HepG2 (cell line): ENCODE data around the gene PEMT. TPM values are rescaled to one million over a fixed set of nuclear protein-coding genes. Genes with fewer than 3 reads are reported as not detected.

ENCODE experiments used
- ATAC-seq: fragments of 200-7000 bp; cut with Tn5 transposase; 3 replicates; pipeline ENCODE4 v1.9.1; 2020; ENCODE audit warnings: mild to moderate bottlenecking, moderate library complexity
- BruUV-seq: library from RNA; stranded (reverse); fragments of 400-500 nt; replicated peaks from 2 replicates; lab custom pipeline; 2021; lab: Mats Ljungman, UMichigan
- CTCF ChIA-PET: fragments of 300-600 bp; formaldehyde crosslinking; extraction: SDS; loops from one replicate; lab custom pipeline; 2021; ENCODE audit warnings: low total read pairs, inconsistent platforms, low intra/inter-chr PET ratio; lab: Yijun Ruan, JAX
- POLR2A ChIA-PET: fragments of 350-600 bp; sonication (Branson Sonifier 250); formaldehyde crosslinking; loops from one replicate; lab custom pipeline; 2020; ENCODE audit warnings: antibody characterized with exemption, inconsistent platforms; lab: Yijun Ruan, JAX
- DNase-seq: peaks from one replicate; pipeline ENCODE4 v3.0.0-alpha.2; 2015; ENCODE audit warnings: low spot score
- FAIRE-seq: peaks from 3 replicates; lab custom pipeline; 2011; peaks lifted over from hg19 to GRCh38; lab: Jason Lieb, UNC
- H2AFZ ChIP-seq: one replicate; pipeline ENCODE4 v1.6.1; 2011; ENCODE audit warnings: low read length, inconsistent platforms
- H3K27ac ChIP-seq: fragments of 300-600 bp; 3 replicates; pipeline ENCODE4 v1.8.0; 2011; ENCODE audit warnings: mixed run types, mild to moderate bottlenecking, mixed read lengths, low read length, inconsistent platforms; ENCODE audit not compliant: insufficient read depth; ENCODE audit errors: extremely low read length
- H3K27me3 ChIP-seq, 2 experiments: fragments of 200-600 bp in 1 of 2; 2 replicates in 1 of 2; 3 replicates in 1 of 2; pipeline versions ENCODE4 v1.6.0 to v1.8.0; 2011; ENCODE audit warnings: low read length in 2 of 2, mild to moderate bottlenecking in 2 of 2, moderate library complexity in 2 of 2, inconsistent platforms in 1 of 2; ENCODE audit not compliant: insufficient read depth in 2 of 2, control insufficient read depth in 1 of 2
- H3K36me3 ChIP-seq, 2 experiments: fragments of 200-600 bp in 1 of 2; replicated peaks in 1 of 2; 2 replicates in 1 of 2; 3 replicates in 1 of 2; pipeline versions ENCODE4 v1.5.1 to v1.8.0; 2011; ENCODE audit warnings: low read length in 2 of 2, inconsistent platforms in 1 of 2; ENCODE audit not compliant: insufficient read depth in 2 of 2, control insufficient read depth in 1 of 2
- H3K4me1 ChIP-seq: 2 replicates; pipeline ENCODE4 v1.5.1; 2012; ENCODE audit warnings: low read length, inconsistent platforms; ENCODE audit not compliant: insufficient read depth
- H3K4me2 ChIP-seq: 2 replicates; pipeline ENCODE4 v1.6.0; 2011; ENCODE audit warnings: low read depth, low read length, inconsistent platforms
- H3K4me3 ChIP-seq, 3 experiments: fragments of 200-600 bp in 1 of 3; sonication (generic), shearing (Covaris generic) in 1 of 3; replicated peaks in 1 of 3; 2 replicates each; pipeline ENCODE4 v1.5.1; 2011 to 2016; ENCODE audit warnings: low read length in 3 of 3, inconsistent platforms in 2 of 3, low read depth in 2 of 3, mild to moderate bottlenecking in 2 of 3, control low read depth in 1 of 3, mixed read lengths in 1 of 3; ENCODE audit not compliant: insufficient read depth in 1 of 3
- H3K79me2 ChIP-seq: one replicate; pipeline ENCODE4 v1.6.1; 2011; ENCODE audit warnings: low read length, inconsistent platforms; ENCODE audit not compliant: insufficient read depth
- H3K9ac ChIP-seq: 2 replicates; pipeline ENCODE4 v1.6.0; 2011; ENCODE audit warnings: mild to moderate bottlenecking, low read depth, low read length, inconsistent platforms; ENCODE audit not compliant: insufficient read depth
- H3K9me3 ChIP-seq: 2 replicates; pipeline ENCODE4 v1.5.1; 2012; ENCODE audit warnings: mild to moderate bottlenecking, low read length
- H4K20me1 ChIP-seq: 2 replicates; pipeline ENCODE4 v1.6.0; 2011; ENCODE audit warnings: inconsistent platforms, mild to moderate bottlenecking, low read length, moderate library complexity; ENCODE audit not compliant: insufficient read depth
- AHDC1 ChIP-seq: sonication (generic); formaldehyde crosslinking; IDR thresholded peaks from 2 replicates; pipeline ENCODE4 v1.5.1; 2020; ENCODE audit warnings: mild to moderate bottlenecking, missing genetic modification reagents, borderline replicate concordance
- CCAR2 ChIP-seq: fragments of 200-400 bp; formaldehyde crosslinking; optimal IDR thresholded peaks from 2 replicates; pipeline ENCODE3; 2018; ENCODE audit warnings: low read depth, mild to moderate bottlenecking, low read length, moderate library complexity
- CENPX ChIP-seq: sonication (generic); formaldehyde crosslinking; IDR thresholded peaks from 2 replicates; pipeline ENCODE4 v1.9.0; 2021; ENCODE audit warnings: mild to moderate bottlenecking, missing genetic modification reagents, moderate library complexity
- MAFF ChIP-seq: IDR thresholded peaks from 2 replicates; pipeline ENCODE4 v1.6.1; 2011; ENCODE audit warnings: low read depth, low read length, improper control_type of control experiment
- MATR3 ChIP-seq: sonication (generic); formaldehyde crosslinking; IDR thresholded peaks from 2 replicates; pipeline ENCODE4 v1.4.0; 2020; ENCODE audit warnings: missing genetic modification reagents
- PAX8 ChIP-seq: sonication (generic); formaldehyde crosslinking; IDR thresholded peaks from 2 replicates; pipeline ENCODE4 v1.8.0; 2022; ENCODE audit warnings: mild to moderate bottlenecking, missing genetic modification reagents, borderline replicate concordance
- RFXANK ChIP-seq: IDR thresholded peaks from 2 replicates; pipeline ENCODE4 v1.6.1; 2016
- SMARCC2 ChIP-seq: fragments of 450-650 bp; IDR thresholded peaks from 2 replicates; pipeline ENCODE4 v1.6.1; 2017; ENCODE audit warnings: antibody characterized with exemption, mild to moderate bottlenecking
- TGIF2 ChIP-seq: IDR thresholded peaks from 2 replicates; pipeline ENCODE4 v1.6.1; 2016; ENCODE audit warnings: control low read depth, missing compliant biosample characterization
- THYN1 ChIP-seq: sonication (generic); formaldehyde crosslinking; IDR thresholded peaks from 2 replicates; pipeline ENCODE4 v1.8.1; 2023; ENCODE audit warnings: low read depth, mild to moderate bottlenecking, moderate library complexity, missing genetic modification reagents, borderline replicate concordance
- TP53 ChIP-seq: sonication (generic); formaldehyde crosslinking; conservative IDR thresholded peaks from 2 replicates; pipeline ENCODE4 v1.4.0; 2020; ENCODE audit warnings: missing genetic modification reagents
- ZNF468 ChIP-seq: sonication (generic); formaldehyde crosslinking; IDR thresholded peaks from 2 replicates; pipeline ENCODE4 v1.8.0; 2022; ENCODE audit warnings: mild to moderate bottlenecking, moderate library complexity, missing genetic modification reagents
- ZNF709 ChIP-seq: sonication (generic); formaldehyde crosslinking; IDR thresholded peaks from 2 replicates; pipeline ENCODE4 v1.5.0; 2020; ENCODE audit warnings: mild to moderate bottlenecking, missing genetic modification reagents
- ZNF850 ChIP-seq: sonication (generic); formaldehyde crosslinking; conservative IDR thresholded peaks from 2 replicates; pipeline ENCODE4 v1.9.0; 2021; ENCODE audit warnings: mild to moderate bottlenecking, missing genetic modification reagents
- ZNF878 ChIP-seq: sonication (generic); formaldehyde crosslinking; IDR thresholded peaks from 2 replicates; pipeline ENCODE4 v1.8.1; 2023; ENCODE audit warnings: mild to moderate bottlenecking, missing genetic modification reagents, moderate library complexity
- ZXDC ChIP-seq: sonication (generic); formaldehyde crosslinking; IDR thresholded peaks from 2 replicates; pipeline ENCODE4 v1.5.0; 2020; ENCODE audit warnings: mild to moderate bottlenecking, missing genetic modification reagents
- WGBS: methylation state at CpG from one replicate; pipeline ENCODE4 v1.1.6; 2017; ENCODE audit warnings: low lambda C conversion rate; 5-methylcytosine and 5-hydroxymethylcytosine counted together
- in situ Hi-C: cut with HindIII; loops from 2 replicates; pipeline ENCODE4 v1.10.0; 2017; ENCODE audit warnings: low pct_unique_long_range_greater_than_20kb; ENCODE audit not compliant: extremely low pct_ligation_motif_present
- intact Hi-C: fragments of 100-400 bp; cut with micrococcal nuclease; formaldehyde crosslinking; loops from one replicate; pipeline ENCODE4 v1.10.0; 2022; ENCODE audit not compliant: unreplicated experiment
- polyA plus RNA-seq, 8 experiments: library from polyadenylated mRNA; depleted of rRNA in 3 of 8; stranded (reverse) in 7 of 8; unstranded in 1 of 8; fragments of >200 nt; fragmentation: Illumina TruSeq in 4 of 8; extraction: Trizol in 4 of 8; gene quantifications; 2 replicates each; pipeline versions ENCODE4 v1.2.1 to v1.2.3, GENCODE V29; 2011 to 2016; ENCODE audit warnings: low read depth in 4 of 8, missing spikeins in 1 of 8, mixed read lengths in 1 of 8; ENCODE audit not compliant: insufficient read depth in 1 of 8
- total RNA-seq, 5 experiments: library from RNA; depleted of rRNA; stranded (reverse); fragments of >200 nt; fragmentation: Illumina TruSeq; extraction: Trizol; gene quantifications; 2 replicates each; pipeline ENCODE4 v1.2.3, GENCODE V29; 2016; ENCODE audit warnings: low read depth in 1 of 5

Gene PEMT
- total and polyA plus RNA-seq, 2 of the 13 experiments (the other 11 are each of a cell fraction or from before 2014, with no cell fraction given): 31.7 to 43.6 TPM

GRCh38 chr17:17621254-17621653 lies 29.7 kb upstream of the PEMT start:
- Histone ChIP-seq H3K27ac (no peak overlapping the region), H3K9me3 (no peaks in the 10 kb centered on the region), H3K4me1 (peaks cover 18% of the 10 kb centered on the region), H3K27me3 (peaks cover 0 to 20% of the 10 kb centered on the region in 2 experiments; a peak in 3 of 5 replicates), H2AFZ (no peak overlapping the region), H3K4me2 (no peak overlapping the region), H4K20me1 (no peaks in the 10 kb centered on the region), H3K4me3 (no peak overlapping the region), H3K79me2 (no peaks in the 10 kb centered on the region), H3K9ac (no peak overlapping the region), H3K36me3 (no peaks in the 10 kb centered on the region)
- ChIA-PET CTCF (no interaction called here), POLR2A (no interaction called here)
- in situ Hi-C loops (no loop called here), intact Hi-C loops (no loop called here)
- ATAC-seq: no peak
- FAIRE-seq: no peak
- BruUV-seq: no TSS peak
- 44% methylated on average over 6 of the region's 6 CpGs for WGBS
- no peak for TF ChIP-seq ZXDC (CRISPR knock-in tag)
- no peak for TF ChIP-seq TP53 (CRISPR knock-in tag)
- no peak for TF ChIP-seq RFXANK
- no peak for TF ChIP-seq ZNF468 (CRISPR knock-in tag)
- no peak for TF ChIP-seq ZNF850
- TF ChIP-seq MAFF: no peak
- no peak for TF ChIP-seq CENPX (CRISPR knock-in tag)
- no peak for TF ChIP-seq THYN1 (CRISPR knock-in tag)
- TF ChIP-seq MATR3: no peak
- no peak for TF ChIP-seq AHDC1
- no peak for TF ChIP-seq PAX8
- no peak for TF ChIP-seq CCAR2
- TF ChIP-seq TGIF2 (CRISPR knock-in tag): no peak
- TF ChIP-seq ZNF878: no peak
- no peak for TF ChIP-seq SMARCC2
- no peak for TF ChIP-seq ZNF709 (CRISPR knock-in tag)
- DNase-seq: no peak
